Raji (cell line): ENCODE measurements around the gene USF3.

Source experiments
- POLR2A ChIP-seq: IDR thresholded peaks from 2 replicates; pipeline ENCODE4 v1.6.1; 2011; ENCODE audit warnings: low read depth, low read length, control low read depth; ENCODE audit not compliant: insufficient read depth

USF3 gene

GRCh38 chr3:113607219-113607596 is 89.2 kb downstream of the USF3 start:
- TF ChIP-seq POLR2A, result no peak

- TF ChIP-seq POLR2A, result no peak
Observed at GRCh38 chr3:113606539-113607218, 89.8 kb downstream of the USF3 start.

GRCh38 chr3:113602836-113603235 is 93.6 kb downstream of the USF3 start:
- TF ChIP-seq POLR2A, result no peak

GRCh38 chr3:113602256-113602655 is 94.2 kb downstream of the USF3 start:
- no peak for TF ChIP-seq POLR2A

GRCh38 chr3:113601240-113601639 is 95.2 kb downstream of the USF3 start:
- TF ChIP-seq POLR2A, result no peak

- no peak for TF ChIP-seq POLR2A
Observed at GRCh38 chr3:113600418-113601182, 95.8 kb downstream of the USF3 start.
